Prostate gland (tissue), 2 donors: ENCODE data around the gene PTBP1. TPM values are rescaled to one million over a fixed set of nuclear protein-coding genes. Genes with fewer than 3 reads are reported as not detected.

ENCODE experiments used
- DNase-seq: peaks from one replicate; pipeline ENCODE4 v3.0.0-alpha.2; 2019; ENCODE audit warnings: low spot score
- H3K27ac ChIP-seq, 2 donors: fragments of 200-600 bp; sonication (generic); 2 replicates each; pipeline ENCODE4 v1.5.1; 2017 to 2019
- H3K27me3 ChIP-seq: fragments of 200-600 bp; sonication (generic); replicated peaks from 2 replicates; pipeline ENCODE4 v1.5.1; 2019; ENCODE audit not compliant: insufficient read depth
- H3K36me3 ChIP-seq, 2 donors: fragments of 200-600 bp; sonication (generic); 1 replicate in 1 of 2; 2 replicates in 1 of 2; pipeline versions ENCODE4 v1.5.1 to v1.8.1; 2017 to 2019
- H3K4me1 ChIP-seq: fragments of 200-600 bp; sonication (generic); replicated peaks from 2 replicates; pipeline ENCODE4 v1.5.1; 2019
- H3K4me3 ChIP-seq, 2 donors: fragments of 200-600 bp; sonication (generic); 2 replicates each; pipeline ENCODE4 v1.5.1; 2017 to 2019
- H3K9me3 ChIP-seq: fragments of 200-600 bp; sonication (generic); 2 replicates; pipeline ENCODE4 v1.5.1; 2017
- POLR2A ChIP-seq: fragments of 450-650 bp; IDR thresholded peaks from one replicate; pipeline ENCODE4 v1.6.1; 2016; ENCODE audit warnings: antibody characterized with exemption, mild to moderate bottlenecking
- POLR2AphosphoS5 ChIP-seq: sonication (generic); formaldehyde crosslinking; IDR thresholded peaks from one replicate; pipeline ENCODE4 v1.6.1; 2017; ENCODE audit warnings: antibody characterized with exemption
- WGBS: methylation state at CpG from one replicate; pipeline ENCODE4 v1.1.5; 2018; 5-methylcytosine and 5-hydroxymethylcytosine counted together
- intact Hi-C: fragments of 100-400 bp; cut with DNase I; formaldehyde crosslinking; loops from one replicate; pipeline ENCODE4 v1.14.2; 2022
- total RNA-seq, 2 donors: library from RNA; depleted of rRNA; stranded (reverse); fragments of >200 nt; gene quantifications; one replicate each; pipeline ENCODE4 v1.1.0, GENCODE V29; 2016
- TF ChIP-seq, protein P1 (sequence below), 4 experiments: fragments of 200-600 bp in 2 of 4; fragments of 450-650 bp in 2 of 4; sonication (generic) in 2 of 4; IDR thresholded peaks; 1 replicate in 3 of 4; 2 replicates in 1 of 4; pipeline ENCODE4 v1.5.1; 2016 to 2019; ENCODE audit warnings: antibody characterized with exemption in 4 of 4, mild to moderate bottlenecking in 2 of 4, moderate library complexity in 2 of 4

PTBP1 gene
- total RNA-seq, 2 donors from 2014 or later, result 153 to 222 TPM

DNA sequence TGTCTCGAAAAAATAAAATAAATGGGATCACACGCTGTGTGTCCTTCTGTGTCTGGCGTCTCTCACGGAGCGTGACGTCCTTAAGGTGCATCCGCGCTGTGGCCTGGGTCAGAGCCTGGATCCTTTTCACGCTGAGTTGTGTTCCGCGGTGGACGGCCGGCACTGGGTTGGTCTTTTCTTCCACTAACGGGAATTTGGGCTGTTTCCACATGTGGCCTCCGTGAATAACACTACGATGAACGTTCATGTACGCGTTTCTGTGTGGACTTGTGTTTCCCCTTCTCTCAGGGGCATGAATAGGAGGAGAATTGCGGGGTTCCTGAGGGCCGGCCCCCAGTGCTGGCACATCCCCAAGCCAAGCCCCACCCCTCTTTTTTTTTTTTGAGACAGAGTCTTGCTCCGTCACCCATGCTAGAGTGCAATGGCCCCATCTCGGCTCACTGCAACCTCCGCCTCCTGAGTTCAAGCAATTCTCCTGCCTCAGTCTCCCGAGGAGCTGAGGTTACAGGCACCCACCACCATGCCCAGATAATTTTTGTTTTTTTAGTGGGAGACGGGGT, 6.2 kb upstream of the PTBP1 start:
- intact Hi-C loops, result no loop called here
- Histone ChIP-seq H3K4me3 (no peak overlapping the region), H3K27me3 (no peaks in the 10 kb centered on the region), H3K4me1 (no peaks in the 10 kb centered on the region), H3K36me3 (no peaks in the 10 kb centered on the region), H3K27ac (no peak overlapping the region), H3K9me3 (no peaks in the 10 kb centered on the region)
- TF ChIP-seq POLR2AphosphoS5, result no peak
- TF ChIP-seq POLR2A, result no peak
- TF ChIP-seq, protein P1, sequence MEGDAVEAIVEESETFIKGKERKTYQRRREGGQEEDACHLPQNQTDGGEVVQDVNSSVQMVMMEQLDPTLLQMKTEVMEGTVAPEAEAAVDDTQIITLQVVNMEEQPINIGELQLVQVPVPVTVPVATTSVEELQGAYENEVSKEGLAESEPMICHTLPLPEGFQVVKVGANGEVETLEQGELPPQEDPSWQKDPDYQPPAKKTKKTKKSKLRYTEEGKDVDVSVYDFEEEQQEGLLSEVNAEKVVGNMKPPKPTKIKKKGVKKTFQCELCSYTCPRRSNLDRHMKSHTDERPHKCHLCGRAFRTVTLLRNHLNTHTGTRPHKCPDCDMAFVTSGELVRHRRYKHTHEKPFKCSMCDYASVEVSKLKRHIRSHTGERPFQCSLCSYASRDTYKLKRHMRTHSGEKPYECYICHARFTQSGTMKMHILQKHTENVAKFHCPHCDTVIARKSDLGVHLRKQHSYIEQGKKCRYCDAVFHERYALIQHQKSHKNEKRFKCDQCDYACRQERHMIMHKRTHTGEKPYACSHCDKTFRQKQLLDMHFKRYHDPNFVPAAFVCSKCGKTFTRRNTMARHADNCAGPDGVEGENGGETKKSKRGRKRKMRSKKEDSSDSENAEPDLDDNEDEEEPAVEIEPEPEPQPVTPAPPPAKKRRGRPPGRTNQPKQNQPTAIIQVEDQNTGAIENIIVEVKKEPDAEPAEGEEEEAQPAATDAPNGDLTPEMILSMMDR (IDR thresholded peaks at IDR 0.05), result no peak
- no peak for DNase-seq
- 85% methylated on average over 26 of the region's 26 CpGs for WGBS

DNA sequence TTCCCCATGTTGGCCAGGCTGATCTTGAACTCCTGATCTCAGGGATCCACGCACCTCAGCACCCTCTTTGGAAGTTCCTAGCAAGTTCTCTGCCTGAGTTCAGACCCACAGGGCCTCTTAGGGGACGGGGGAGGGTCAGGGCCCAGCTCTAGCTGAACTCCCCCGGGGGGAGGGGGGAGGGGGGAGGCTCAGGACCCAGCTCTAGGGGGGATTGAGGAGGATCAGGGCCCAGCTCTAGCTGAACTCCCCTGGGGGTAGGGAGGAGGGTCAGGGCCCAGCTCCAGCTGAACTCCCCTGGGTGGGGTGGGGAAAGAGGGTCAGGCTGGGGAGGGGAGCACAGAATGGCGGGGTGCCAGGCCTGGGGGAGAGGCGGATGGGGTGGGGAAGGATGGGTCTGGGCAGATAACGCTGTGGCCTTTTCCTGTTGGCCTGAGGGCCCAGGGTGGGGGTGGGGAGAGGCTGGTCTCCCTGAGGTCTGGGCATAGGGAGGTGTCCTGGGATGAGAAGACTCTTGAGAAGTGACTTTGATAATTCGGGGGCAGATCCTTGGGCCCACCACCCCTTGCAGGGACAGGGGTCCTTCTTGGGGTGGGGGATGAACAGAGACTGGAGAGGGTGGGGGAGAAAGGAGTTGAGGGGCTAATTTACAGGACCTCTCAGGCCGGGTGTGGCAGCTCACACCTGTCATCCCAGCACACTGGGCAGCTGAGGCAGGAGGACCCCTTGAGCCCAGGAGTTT, 5.5 kb upstream of the PTBP1 start:
- DNase-seq, result no peak
- H3K36me3 ChIP-seq, result no peaks in the 10 kb centered on the region
- TF ChIP-seq POLR2A, result no peak
- H3K4me3 ChIP-seq, result no peak overlapping the region
- H3K27me3 ChIP-seq, result no peaks in the 10 kb centered on the region
- intact Hi-C loops, result no loop called here
- no peaks in the 10 kb centered on the region for H3K4me1 ChIP-seq
- H3K9me3 ChIP-seq, result no peaks in the 10 kb centered on the region
- H3K27ac ChIP-seq, result no peak overlapping the region
- 55% methylated on average over 8 of the region's 8 CpGs for WGBS

DNA sequence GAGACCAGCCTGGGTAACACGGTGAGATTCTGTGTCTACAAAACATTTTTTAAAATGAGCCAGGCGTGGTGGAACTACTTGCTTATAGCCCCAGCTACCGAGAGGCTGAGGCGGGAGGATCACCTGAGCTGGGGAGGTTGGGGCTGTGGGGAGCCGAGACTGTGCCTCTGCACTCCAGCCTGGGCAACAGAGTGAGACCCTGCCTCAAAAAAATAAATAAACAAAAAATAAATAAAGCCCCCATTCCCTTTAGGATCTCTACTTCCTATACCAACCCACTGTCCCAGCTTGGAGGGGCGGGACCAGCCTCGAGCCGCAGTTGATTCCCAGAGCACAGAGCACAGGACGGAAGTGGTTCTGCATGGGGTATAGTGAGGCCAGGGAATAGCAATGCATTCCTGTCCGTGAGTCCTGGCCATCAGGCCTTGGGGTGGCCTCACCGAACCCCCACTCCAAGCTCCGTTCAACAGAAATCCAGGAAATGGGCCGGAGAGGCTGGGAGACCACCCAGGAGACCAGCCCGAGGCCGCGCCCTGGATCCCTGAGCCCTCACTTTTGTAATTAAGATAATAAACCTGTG, 4.9 kb upstream of the PTBP1 start:
- intact Hi-C loops, result no loop called here

DNA sequence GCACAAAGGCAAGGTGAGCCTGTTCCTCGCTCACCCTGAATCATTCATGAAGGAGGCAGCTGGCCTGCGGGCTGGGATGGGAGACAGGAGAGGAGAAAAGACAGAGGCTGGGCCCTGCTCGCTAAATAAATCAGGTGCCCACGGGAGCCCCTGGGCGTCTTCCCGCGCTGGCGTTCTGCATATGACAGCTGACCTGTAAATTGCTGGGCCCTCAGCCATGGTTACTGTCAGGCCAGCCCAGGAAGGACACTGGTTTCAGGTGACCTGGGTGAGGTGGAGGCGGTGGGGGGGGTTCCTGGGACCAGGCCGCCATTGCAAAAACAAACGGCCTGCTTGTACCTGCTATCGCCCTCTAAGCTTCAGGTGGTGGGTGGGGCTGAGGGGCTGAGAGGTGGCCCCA, 3.4 kb upstream of the PTBP1 start:
- TF ChIP-seq, protein P1 (IDR thresholded peaks at IDR 0.05), result no peak
- no peak for TF ChIP-seq POLR2A
- no peak for TF ChIP-seq POLR2AphosphoS5
- no peaks in the 10 kb centered on the region for H3K4me1 ChIP-seq
- no peaks in the 10 kb centered on the region for H3K9me3 ChIP-seq
- H3K27ac ChIP-seq, result no peak overlapping the region
- intact Hi-C loops, result no loop called here
- WGBS, result 92% methylated on average over 12 of the region's 12 CpGs
- H3K36me3 ChIP-seq, result no peaks in the 10 kb centered on the region
- no peak for DNase-seq
- no peak overlapping the region for H3K4me3 ChIP-seq
- H3K27me3 ChIP-seq, result no peaks in the 10 kb centered on the region

More for the DNA sequence above, 4.9 kb upstream of the PTBP1 start:
- Histone ChIP-seq H3K27me3 (no peaks in the 10 kb centered on the region), H3K4me3 (no peak overlapping the region), H3K9me3 (no peaks in the 10 kb centered on the region), H3K27ac (no peak overlapping the region), H3K36me3 (no peaks in the 10 kb centered on the region), H3K4me1 (no peaks in the 10 kb centered on the region)
- 74% methylated on average over 16 of the region's 16 CpGs for WGBS
- TF ChIP-seq, protein P1 (IDR thresholded peaks at IDR 0.05), result no peak
- TF ChIP-seq POLR2AphosphoS5, result no peak
- TF ChIP-seq POLR2A, result no peak
- no peak for DNase-seq

DNA sequence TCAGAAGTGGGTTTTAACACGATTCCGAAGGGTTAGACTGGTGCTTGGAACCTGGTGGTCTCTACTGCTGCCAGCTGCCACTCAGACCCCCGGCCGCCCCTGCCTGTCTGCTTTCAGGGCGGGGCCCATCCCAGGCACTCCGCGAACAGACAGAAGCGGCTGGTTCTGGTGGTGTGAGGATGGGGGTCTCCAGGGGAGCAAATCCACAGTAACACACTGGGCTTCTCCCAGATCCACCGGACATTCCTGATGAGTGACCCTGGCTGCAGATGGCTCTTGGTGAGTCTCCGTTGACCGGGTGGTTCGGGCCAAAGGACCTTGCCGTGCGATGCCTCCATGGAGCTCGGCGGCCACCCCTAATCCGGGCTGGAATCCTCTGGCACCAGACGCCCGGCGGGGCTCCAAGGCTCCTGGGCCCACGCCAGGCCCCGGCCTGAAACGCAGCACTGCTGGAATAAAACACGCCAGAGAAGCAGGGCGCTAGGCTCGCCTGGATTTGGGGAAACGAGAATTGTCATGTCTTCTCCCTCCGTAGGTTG, 2.1 kb upstream of the PTBP1 start:
- intact Hi-C loops, result no loop called here
- Histone ChIP-seq H3K4me3 (no peak overlapping the region), H3K4me1 (peaks cover 11% of the 10 kb centered on the region), H3K27me3 (no peaks in the 10 kb centered on the region), H3K9me3 (no peaks in the 10 kb centered on the region), H3K36me3 (no peaks in the 10 kb centered on the region), H3K27ac (no peak overlapping the region)
- WGBS, result 78% methylated on average over 28 of the region's 28 CpGs
- DNase-seq, result no peak
- TF ChIP-seq, protein P1 (IDR thresholded peaks at IDR 0.05), result no peak
- no peak for TF ChIP-seq POLR2AphosphoS5
- TF ChIP-seq POLR2A, result no peak
